Muscle layer of duodenum (tissue), 2 donors: Measurements from ENCODE around the gene STX19.

Source experiments
- H3K27ac ChIP-seq: one replicate; pipeline ENCODE4 v1.7.0; 2013; ENCODE audit warnings: mild to moderate bottlenecking, low read length
- H3K27me3 ChIP-seq: one replicate; pipeline ENCODE4 v1.7.0; 2013; ENCODE audit warnings: low read depth, mild to moderate bottlenecking, control low read depth, low read length
- H3K36me3 ChIP-seq, 2 donors: one replicate each; pipeline ENCODE4 v1.7.0; 2013; ENCODE audit warnings: low read length in 2 of 2, control low read depth in 1 of 2, mild to moderate bottlenecking in 1 of 2; ENCODE audit not compliant: insufficient read depth in 2 of 2, control insufficient read depth in 1 of 2
- H3K4me1 ChIP-seq, 2 donors: one replicate each; pipeline ENCODE4 v1.7.0; 2013; ENCODE audit warnings: low read length in 2 of 2, mild to moderate bottlenecking in 2 of 2, control low read depth in 1 of 2, moderate library complexity in 1 of 2; ENCODE audit not compliant: insufficient read depth in 2 of 2, control insufficient read depth in 1 of 2
- H3K4me3 ChIP-seq, 2 donors: one replicate each; pipeline ENCODE4 v1.7.0; 2013; ENCODE audit warnings: low read length in 2 of 2, low read depth in 1 of 2, mild to moderate bottlenecking in 1 of 2
- H3K9me3 ChIP-seq, 2 donors: one replicate each; pipeline ENCODE4 v1.7.0; 2013; ENCODE audit warnings: low read length in 2 of 2, control low read depth in 1 of 2, mild to moderate bottlenecking in 1 of 2; ENCODE audit not compliant: control insufficient read depth in 1 of 2
- donor health status: healthy.

The STX19 gene

DNA sequence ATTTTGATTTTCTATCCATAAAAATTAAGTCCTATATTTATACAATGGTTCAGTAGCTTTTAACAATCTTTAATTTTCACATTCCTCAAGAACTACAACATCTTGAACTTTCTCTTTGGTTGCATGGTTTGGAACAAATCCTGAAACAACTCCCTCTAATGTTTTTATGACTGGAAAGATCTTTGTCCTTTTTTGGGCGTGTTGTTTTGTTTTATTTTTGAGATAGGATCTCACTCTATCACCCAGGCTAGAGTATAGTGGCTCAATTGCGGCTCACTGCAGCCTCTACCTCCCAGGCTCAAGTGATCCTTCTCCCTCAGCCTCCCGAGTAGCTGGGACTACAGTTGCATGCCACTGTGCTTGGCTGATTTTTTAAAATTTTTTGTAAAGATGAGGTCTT lies 4.0 kb downstream of the STX19 start:
- Histone ChIP-seq H3K4me3 (no peak overlapping the region), H3K9me3 (no peaks in the 10 kb centered on the region), H3K27ac (peak overlapping the region; percentile 58), H3K36me3 (no peaks in the 10 kb centered on the region), H3K4me1 (no peaks in the 10 kb centered on the region), H3K27me3 (no peaks in the 10 kb centered on the region)

DNA sequence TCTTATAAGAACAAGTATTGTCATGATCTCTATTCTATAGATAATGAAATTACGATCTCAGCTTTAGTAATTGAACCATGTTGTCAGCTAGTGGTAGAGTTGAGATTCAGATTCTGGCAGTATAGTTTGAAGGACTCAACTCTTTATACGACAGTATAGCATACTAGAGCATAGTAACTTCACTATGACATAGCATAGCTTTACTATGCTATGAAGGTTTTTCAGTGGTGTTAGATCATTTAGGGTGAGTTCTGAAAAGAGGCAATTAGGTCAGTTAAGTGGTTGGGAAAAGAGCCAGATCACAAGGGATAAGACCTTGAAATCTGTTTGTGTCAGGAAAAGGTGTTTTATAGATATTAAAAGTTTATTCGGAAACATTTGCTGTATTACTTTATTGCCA lies 8.1 kb downstream of the STX19 start:
- no peaks in the 10 kb centered on the region for H3K36me3 ChIP-seq
- no peak overlapping the region for H3K4me3 ChIP-seq
- H3K27ac ChIP-seq = no peak overlapping the region
- no peaks in the 10 kb centered on the region for H3K9me3 ChIP-seq
- H3K27me3 ChIP-seq = no peaks in the 10 kb centered on the region
- no peaks in the 10 kb centered on the region for H3K4me1 ChIP-seq

DNA sequence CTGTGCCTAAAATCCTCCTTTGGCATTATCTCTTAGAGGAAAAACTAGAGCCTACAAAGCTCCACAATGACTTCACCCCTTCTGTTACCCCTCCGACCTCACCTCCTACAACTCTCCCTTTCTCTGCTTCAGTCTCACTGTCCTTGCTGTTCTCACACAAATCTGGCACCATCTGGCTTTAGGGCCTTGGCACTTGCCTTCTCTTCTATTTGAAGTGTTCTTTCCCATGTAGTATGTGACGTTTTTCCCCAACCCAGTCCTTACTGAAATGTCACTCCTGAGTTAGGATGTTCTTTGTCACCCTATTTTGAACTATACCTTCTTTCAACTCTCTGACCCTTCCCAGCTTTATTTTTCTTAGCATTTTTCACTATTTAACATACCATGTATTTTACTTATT lies 8.7 kb downstream of the STX19 start:
- no peaks in the 10 kb centered on the region for H3K9me3 ChIP-seq
- H3K27me3 ChIP-seq = no peaks in the 10 kb centered on the region
- no peak overlapping the region for H3K4me3 ChIP-seq
- no peak overlapping the region for H3K27ac ChIP-seq
- no peaks in the 10 kb centered on the region for H3K4me1 ChIP-seq
- no peaks in the 10 kb centered on the region for H3K36me3 ChIP-seq

DNA sequence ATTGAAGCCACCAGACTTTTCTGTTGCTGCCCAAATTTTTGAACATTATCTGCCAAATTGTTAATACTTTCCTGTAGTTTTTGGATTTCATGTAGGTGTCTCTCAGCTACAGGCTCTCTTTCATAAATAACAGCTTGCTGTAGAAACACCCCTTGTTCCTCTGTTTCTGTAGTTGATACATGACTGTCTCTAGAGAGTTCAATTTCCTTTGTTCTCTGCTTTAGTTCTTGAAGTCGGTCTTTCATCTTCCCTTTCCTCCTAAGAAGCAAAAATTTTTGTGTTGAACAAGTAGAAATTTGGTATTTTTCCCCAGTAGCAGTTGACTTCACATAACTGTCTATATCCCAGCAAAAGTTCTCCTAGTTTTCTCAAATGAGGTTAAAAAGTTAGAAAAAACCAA lies 13.4 kb downstream of the STX19 start:
- Histone ChIP-seq H3K27me3 (no peaks in the 10 kb centered on the region), H3K4me3 (no peak overlapping the region), H3K27ac (no peak overlapping the region), H3K36me3 (no peaks in the 10 kb centered on the region), H3K4me1 (no peaks in the 10 kb centered on the region), H3K9me3 (no peaks in the 10 kb centered on the region)

DNA sequence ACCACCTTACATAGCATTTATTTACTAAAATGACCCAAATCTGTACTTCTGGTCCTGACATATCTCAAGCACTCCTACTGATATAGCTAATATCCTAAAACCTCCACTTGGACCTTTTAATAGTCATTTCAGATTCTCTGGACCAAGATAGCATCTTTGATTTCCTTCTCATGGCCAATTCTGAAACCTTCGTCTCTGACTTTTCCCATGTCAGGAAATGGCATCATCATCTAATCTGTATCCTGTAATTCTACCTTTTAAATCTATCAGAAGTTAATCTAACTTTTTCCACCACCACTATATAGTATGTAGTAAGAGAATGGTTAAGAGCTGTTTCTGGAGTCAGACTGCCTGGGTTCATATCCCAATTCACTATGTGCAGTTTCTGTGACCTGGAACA lies 16.2 kb downstream of the STX19 start:
- H3K27me3 ChIP-seq = no peaks in the 10 kb centered on the region
- no peak overlapping the region for H3K4me3 ChIP-seq
- no peak overlapping the region for H3K27ac ChIP-seq
- no peaks in the 10 kb centered on the region for H3K4me1 ChIP-seq
- H3K9me3 ChIP-seq = no peaks in the 10 kb centered on the region
- H3K36me3 ChIP-seq = no peaks in the 10 kb centered on the region

DNA sequence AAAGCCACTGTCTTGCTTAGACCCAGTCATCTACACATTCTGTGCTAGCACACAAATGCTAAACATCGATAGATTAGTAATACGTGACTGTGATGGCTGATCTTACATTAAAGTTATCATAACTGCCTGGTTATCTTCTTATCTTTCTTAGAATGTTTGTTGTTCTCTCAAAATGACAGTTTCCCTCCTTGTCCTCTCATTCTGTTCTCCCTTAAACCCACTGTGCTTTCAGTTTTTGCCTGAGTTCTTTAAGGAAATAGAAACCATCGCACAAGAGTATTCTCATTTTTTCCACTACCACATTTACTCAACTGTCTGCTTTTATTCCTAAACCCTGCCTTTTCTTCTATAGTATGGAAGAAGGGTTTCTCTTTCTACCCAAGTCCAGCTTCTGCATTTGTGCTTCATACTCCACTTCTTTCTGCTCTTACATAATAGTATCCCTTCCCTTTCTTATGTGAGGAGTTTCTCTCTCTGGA lies 17.1 kb downstream of the STX19 start:
- H3K9me3 ChIP-seq = no peaks in the 10 kb centered on the region
- H3K36me3 ChIP-seq = no peaks in the 10 kb centered on the region
- H3K4me1 ChIP-seq = no peaks in the 10 kb centered on the region
- H3K4me3 ChIP-seq = no peak overlapping the region
- H3K27ac ChIP-seq = no peak overlapping the region
- no peaks in the 10 kb centered on the region for H3K27me3 ChIP-seq

DNA sequence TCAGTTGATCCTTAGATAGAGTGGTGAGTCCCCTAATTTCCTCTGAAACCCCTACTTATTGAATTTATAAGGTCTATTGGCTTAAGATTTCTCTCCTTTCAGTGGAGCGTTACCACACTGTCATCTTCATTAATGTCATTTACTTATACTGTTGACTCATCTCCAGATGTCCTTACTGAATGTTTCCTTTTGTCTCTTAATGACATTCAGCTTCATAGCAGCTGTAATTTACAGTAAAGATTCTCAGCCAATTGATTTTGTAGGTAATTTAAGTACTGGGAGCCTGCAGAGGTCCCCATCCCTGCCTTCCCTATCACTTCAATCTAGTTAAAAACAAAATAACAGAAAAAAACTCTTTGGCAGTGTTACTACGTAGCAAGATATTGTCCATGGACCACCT lies 18.8 kb downstream of the STX19 start:
- H3K36me3 ChIP-seq = no peaks in the 10 kb centered on the region
- H3K4me1 ChIP-seq = no peaks in the 10 kb centered on the region
- H3K9me3 ChIP-seq = no peaks in the 10 kb centered on the region

DNA sequence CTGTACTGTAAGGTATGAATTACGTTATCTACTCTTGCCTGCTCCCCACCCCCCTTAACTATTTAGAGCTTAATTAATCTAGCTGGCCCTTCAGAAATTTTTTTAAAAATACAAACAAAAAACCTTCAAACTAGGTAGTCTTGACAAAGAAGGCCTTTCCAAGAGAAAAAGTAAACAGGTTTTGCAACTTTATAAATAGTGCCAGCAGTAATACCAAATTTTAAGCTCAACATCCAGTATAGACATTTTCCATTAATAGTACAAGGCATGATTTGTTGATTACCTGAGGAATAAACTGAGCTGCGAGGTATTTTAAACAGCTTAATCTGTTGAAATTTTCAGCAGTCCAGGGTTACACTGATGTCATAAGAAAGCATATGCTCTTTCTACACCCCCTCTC lies 20.1 kb downstream of the STX19 start:
- Histone ChIP-seq H3K4me3 (no peak overlapping the region), H3K9me3 (no peaks in the 10 kb centered on the region), H3K27me3 (no peaks in the 10 kb centered on the region), H3K4me1 (no peaks in the 10 kb centered on the region), H3K27ac (no peak overlapping the region), H3K36me3 (no peaks in the 10 kb centered on the region)

More for the DNA sequence above, 18.8 kb downstream of the STX19 start:
- Histone ChIP-seq H3K27ac (no peak overlapping the region), H3K4me3 (no peak overlapping the region), H3K27me3 (no peaks in the 10 kb centered on the region)

DNA sequence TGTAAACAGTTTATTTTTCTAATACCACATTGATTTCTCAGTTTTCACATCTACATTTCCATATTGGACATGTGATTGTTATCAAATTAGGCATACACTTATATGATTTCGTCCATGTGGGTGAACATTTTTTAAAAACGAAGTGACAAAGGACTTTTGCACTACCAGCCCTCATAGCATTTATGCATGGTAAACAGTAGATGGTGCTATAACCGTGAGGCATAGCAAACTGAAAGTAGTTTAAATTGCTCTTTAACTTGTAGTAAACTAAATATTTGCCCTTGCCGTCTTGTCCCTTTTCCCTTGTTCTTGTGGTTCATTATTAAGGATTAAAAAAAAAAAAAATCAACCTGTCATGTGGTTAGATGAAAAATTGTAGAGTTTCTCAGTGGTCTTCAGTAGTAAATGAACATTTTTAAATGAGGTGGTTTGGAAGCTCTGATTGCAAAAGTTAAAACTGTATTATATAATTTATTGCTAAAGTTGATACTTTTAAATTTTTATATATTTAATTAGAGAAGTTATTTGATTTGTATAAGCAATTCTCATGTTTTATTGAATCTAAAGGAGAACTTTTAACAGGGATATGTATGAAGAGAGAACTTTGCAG lies 24.0 kb downstream of the STX19 start:
- no peak overlapping the region for H3K27ac ChIP-seq
- H3K9me3 ChIP-seq = no peaks in the 10 kb centered on the region
- no peaks in the 10 kb centered on the region for H3K4me1 ChIP-seq
- no peaks in the 10 kb centered on the region for H3K36me3 ChIP-seq
- H3K4me3 ChIP-seq = peak overlapping the region; percentile 48 to 49
- H3K27me3 ChIP-seq = no peaks in the 10 kb centered on the region

DNA sequence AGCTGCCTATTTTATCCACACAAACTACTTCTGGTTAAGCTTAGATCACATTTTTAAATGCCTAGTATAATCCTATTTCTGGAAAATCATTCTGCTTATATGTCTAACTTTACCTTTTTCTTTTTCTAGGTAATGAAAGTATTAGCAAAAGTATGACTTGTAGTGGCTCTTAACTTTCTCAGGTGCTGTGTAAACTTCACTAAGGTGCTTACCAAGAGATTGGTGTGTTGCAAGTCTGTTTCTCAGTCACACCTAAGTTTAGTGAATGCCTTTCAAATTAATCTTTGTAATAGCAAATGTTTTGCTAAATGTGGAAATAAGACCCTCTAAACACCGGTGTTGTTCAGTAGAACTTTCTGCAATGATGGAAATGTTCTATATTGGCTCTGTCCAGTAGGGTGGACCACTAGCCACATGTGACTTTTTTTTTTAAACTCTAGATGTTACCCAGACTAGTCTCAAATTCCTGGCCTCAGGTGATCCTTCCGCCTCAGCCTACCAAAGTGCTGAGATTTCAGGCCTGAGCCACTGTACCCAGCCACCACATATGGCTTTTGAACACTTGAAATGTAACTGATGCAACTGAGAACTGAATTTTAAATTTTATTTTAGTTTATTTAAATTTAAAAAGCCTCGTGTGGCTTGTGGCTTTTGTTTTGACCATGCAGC lies 26.4 kb downstream of the STX19 start:
- Histone ChIP-seq H3K9me3 (no peaks in the 10 kb centered on the region), H3K27me3 (no peaks in the 10 kb centered on the region), H3K27ac (no peak overlapping the region), H3K4me1 (no peaks in the 10 kb centered on the region), H3K4me3 (no peak overlapping the region), H3K36me3 (no peaks in the 10 kb centered on the region)

DNA sequence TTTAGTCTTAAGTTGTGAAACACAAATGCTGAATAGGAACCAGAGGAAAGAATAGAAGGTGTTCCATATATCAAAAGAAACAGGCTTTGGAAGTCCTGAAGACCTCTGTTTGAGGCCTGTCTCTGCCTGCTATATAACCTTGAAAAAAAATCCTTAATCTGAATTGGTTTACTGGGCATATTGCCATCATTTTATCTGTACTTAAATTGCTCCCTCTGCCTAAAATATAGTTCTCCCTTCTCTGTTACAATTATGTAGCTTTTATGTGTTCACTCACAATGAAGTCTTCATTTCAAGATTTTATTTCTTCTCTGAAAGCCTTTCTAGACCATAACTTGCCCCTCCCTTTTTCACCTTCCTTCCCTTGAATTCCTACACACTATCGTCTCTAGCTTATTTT lies 27.2 kb downstream of the STX19 start:
- Histone ChIP-seq H3K4me3 (no peak overlapping the region), H3K4me1 (no peaks in the 10 kb centered on the region), H3K9me3 (no peaks in the 10 kb centered on the region), H3K27ac (no peak overlapping the region), H3K36me3 (peaks cover 0 to 3% of the 10 kb centered on the region in 2 donors), H3K27me3 (no peaks in the 10 kb centered on the region)

DNA sequence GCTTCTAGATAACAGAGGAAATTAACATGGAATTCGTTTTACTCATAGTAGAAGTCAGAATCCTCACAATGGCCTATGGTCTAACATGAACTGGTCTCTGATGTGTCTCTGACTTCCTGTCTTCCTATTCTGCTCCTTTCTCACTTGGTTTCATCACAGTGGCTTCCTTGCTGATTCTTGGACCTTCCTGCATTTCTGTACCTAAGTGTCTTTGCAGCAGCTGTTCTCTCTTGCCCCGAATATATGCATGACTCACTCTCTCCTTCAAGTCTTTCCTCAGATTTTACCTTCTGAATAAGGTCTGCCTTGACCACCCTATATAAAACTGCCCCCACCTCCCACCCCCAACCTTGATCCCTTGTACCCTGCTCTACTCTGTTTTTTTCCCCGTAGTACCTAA lies 34.3 kb downstream of the STX19 start:
- H3K4me3 ChIP-seq = no peak overlapping the region

More for the DNA sequence above, 34.3 kb downstream of the STX19 start:
- peaks cover 0 to 3% of the 10 kb centered on the region in 2 donors for H3K36me3 ChIP-seq
- H3K27me3 ChIP-seq = no peaks in the 10 kb centered on the region
- H3K4me1 ChIP-seq = no peaks in the 10 kb centered on the region
- H3K9me3 ChIP-seq = no peaks in the 10 kb centered on the region
- no peak overlapping the region for H3K27ac ChIP-seq
